Peyer's patch (tissue), 4 donors: ENCODE results near the gene SUGP2.

Experiments
- POLR2A ChIP-seq, 2 donors: fragments of 450-650 bp; IDR thresholded peaks; one replicate each; pipeline ENCODE4 v1.5.1; 2017; ENCODE audit warnings: antibody characterized with exemption in 2 of 2, mild to moderate bottlenecking in 2 of 2, moderate library complexity in 2 of 2
- TF ChIP-seq, protein P1 (sequence below), 6 experiments: fragments of 450-650 bp in 4 of 6; fragments of 200-600 bp in 2 of 6; sonication (generic) in 1 of 6; IDR thresholded peaks; one replicate each; pipeline ENCODE4 v1.5.1; 2017 to 2019; ENCODE audit warnings: antibody characterized with exemption in 6 of 6, mild to moderate bottlenecking in 3 of 6, moderate library complexity in 1 of 6

DNA sequence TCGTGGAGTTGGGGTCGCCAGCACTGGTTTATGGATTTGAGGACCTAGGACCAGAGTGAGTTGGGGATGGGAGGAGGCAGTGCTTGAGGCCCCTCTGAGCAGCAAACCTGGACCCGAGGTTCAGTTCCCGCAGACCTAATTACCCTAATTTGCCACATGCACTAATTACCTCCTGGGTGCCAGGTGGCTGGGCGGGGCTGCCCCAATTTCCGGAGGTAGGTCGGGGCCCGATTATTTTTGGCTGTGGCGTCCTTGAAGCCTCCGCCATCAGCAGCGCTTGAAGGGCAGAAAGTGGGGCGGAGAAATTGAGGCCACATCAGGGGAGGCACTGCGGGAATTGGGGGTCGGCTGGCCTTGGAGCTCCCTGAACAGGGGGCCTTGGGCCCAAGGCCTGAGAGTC lies 86.4 kb downstream of the SUGP2 start:
- TF ChIP-seq, protein P1, sequence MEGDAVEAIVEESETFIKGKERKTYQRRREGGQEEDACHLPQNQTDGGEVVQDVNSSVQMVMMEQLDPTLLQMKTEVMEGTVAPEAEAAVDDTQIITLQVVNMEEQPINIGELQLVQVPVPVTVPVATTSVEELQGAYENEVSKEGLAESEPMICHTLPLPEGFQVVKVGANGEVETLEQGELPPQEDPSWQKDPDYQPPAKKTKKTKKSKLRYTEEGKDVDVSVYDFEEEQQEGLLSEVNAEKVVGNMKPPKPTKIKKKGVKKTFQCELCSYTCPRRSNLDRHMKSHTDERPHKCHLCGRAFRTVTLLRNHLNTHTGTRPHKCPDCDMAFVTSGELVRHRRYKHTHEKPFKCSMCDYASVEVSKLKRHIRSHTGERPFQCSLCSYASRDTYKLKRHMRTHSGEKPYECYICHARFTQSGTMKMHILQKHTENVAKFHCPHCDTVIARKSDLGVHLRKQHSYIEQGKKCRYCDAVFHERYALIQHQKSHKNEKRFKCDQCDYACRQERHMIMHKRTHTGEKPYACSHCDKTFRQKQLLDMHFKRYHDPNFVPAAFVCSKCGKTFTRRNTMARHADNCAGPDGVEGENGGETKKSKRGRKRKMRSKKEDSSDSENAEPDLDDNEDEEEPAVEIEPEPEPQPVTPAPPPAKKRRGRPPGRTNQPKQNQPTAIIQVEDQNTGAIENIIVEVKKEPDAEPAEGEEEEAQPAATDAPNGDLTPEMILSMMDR (IDR thresholded peaks at IDR 0.05), result no peak
- TF ChIP-seq POLR2A (IDR thresholded peaks at IDR 0.05), result no peak
